GM19455 (cell line): ENCODE measurements around the gene CHRNA7.
"Not testable (repeated sequence)": the region's sequence is repeated elsewhere in the genome, so short reads cannot be mapped to it uniquely, and the experiment has no call there.

ENCODE experiments used
- ATAC-seq: cut with Tn5 transposase; IDR thresholded peaks from one replicate; pipeline ENCODE4 v1.9.1; 2021; ENCODE audit not compliant: unreplicated experiment

The CHRNA7 gene

GRCh38 chr15:32119694-32120330, 89.5 kb downstream of the CHRNA7 start:
- no peak for ATAC-seq

GRCh38 chr15:32120577-32121383, 90.5 kb downstream of the CHRNA7 start:
- ATAC-seq, result no peak

- no peak for ATAC-seq
Observed at GRCh38 chr15:32121384-32121695, 91.0 kb downstream of the CHRNA7 start.

GRCh38 chr15:32122013-32122412, 91.7 kb downstream of the CHRNA7 start:
- no peak for ATAC-seq

- ATAC-seq, result no peak
Observed at GRCh38 chr15:32123473-32123872, 93.2 kb downstream of the CHRNA7 start.

GRCh38 chr15:32124726-32125125, 94.4 kb downstream of the CHRNA7 start:
- ATAC-seq, result no peak

- ATAC-seq, result no peak
Observed at GRCh38 chr15:32125595-32125994, 95.3 kb downstream of the CHRNA7 start.

GRCh38 chr15:32129815-32130214, 99.5 kb downstream of the CHRNA7 start:
- ATAC-seq, result no peak

GRCh38 chr15:32130823-32131222, 100.5 kb downstream of the CHRNA7 start:
- ATAC-seq, result no peak

GRCh38 chr15:32131803-32132202, 101.5 kb downstream of the CHRNA7 start:
- ATAC-seq, result no peak

- no peak for ATAC-seq
Observed at GRCh38 chr15:32132859-32133258, 102.5 kb downstream of the CHRNA7 start.

- no peak for ATAC-seq
Observed at GRCh38 chr15:32134842-32135241, 104.5 kb downstream of the CHRNA7 start.

GRCh38 chr15:32135335-32135734, 105.0 kb downstream of the CHRNA7 start:
- no peak for ATAC-seq

GRCh38 chr15:32145512-32145911, 115.2 kb downstream of the CHRNA7 start:
- ATAC-seq, result not testable (repeated sequence)

- no peak for ATAC-seq
Observed at GRCh38 chr15:32148833-32149555, 118.7 kb downstream of the CHRNA7 start.

GRCh38 chr15:32152574-32152973, 122.3 kb downstream of the CHRNA7 start:
- ATAC-seq, result no peak

- ATAC-seq, result not testable (repeated sequence)
Observed at GRCh38 chr15:32153868-32154623, 123.7 kb downstream of the CHRNA7 start.

GRCh38 chr15:32162143-32162542, 131.8 kb downstream of the CHRNA7 start:
- ATAC-seq, result not testable (repeated sequence)

GRCh38 chr15:32164065-32164464, 133.8 kb downstream of the CHRNA7 start:
- ATAC-seq, result not testable (repeated sequence)

GRCh38 chr15:32164747-32165146, 134.4 kb downstream of the CHRNA7 start:
- ATAC-seq, result not testable (repeated sequence)

GRCh38 chr15:32165775-32166174, 135.5 kb downstream of the CHRNA7 start:
- ATAC-seq, result not testable (repeated sequence)
